Endothelial cell of hepatic sinusoid (primary cell): Measurements from ENCODE around the gene CAMTA1.

Experiments
- in situ Hi-C: cut with HindIII; loops from 2 replicates; pipeline ENCODE4 v1.10.0; 2017; ENCODE audit warnings: low sequenced_read_pairs

The CAMTA1 gene

GRCh38 chr1:6951536-6951935, 166.3 kb downstream of the CAMTA1 start:
- in situ Hi-C loops, result no loop called here

GRCh38 chr1:6953216-6953615, 168.0 kb downstream of the CAMTA1 start:
- in situ Hi-C loops, result no loop called here

GRCh38 chr1:6953907-6954364, 168.7 kb downstream of the CAMTA1 start:
- in situ Hi-C loops, result no loop called here

- in situ Hi-C loops, result no loop called here
Measured at GRCh38 chr1:6954591-6954990, 169.3 kb downstream of the CAMTA1 start.

GRCh38 chr1:6955357-6956094, 170.3 kb downstream of the CAMTA1 start:
- in situ Hi-C loops, result no loop called here

GRCh38 chr1:6956488-6957159, 171.4 kb downstream of the CAMTA1 start:
- in situ Hi-C loops, result no loop called here

GRCh38 chr1:6957341-6957740, 172.1 kb downstream of the CAMTA1 start:
- in situ Hi-C loops, result no loop called here

- in situ Hi-C loops, result no loop called here
Measured at GRCh38 chr1:6958407-6959030, 173.3 kb downstream of the CAMTA1 start.

- in situ Hi-C loops, result no loop called here
Measured at GRCh38 chr1:6959491-6959890, 174.2 kb downstream of the CAMTA1 start.

- in situ Hi-C loops, result no loop called here
Measured at GRCh38 chr1:6960291-6960811, 175.1 kb downstream of the CAMTA1 start.

- in situ Hi-C loops, result no loop called here
Measured at GRCh38 chr1:6960860-6961259, 175.6 kb downstream of the CAMTA1 start.

GRCh38 chr1:6961289-6961688, 176.0 kb downstream of the CAMTA1 start:
- in situ Hi-C loops, result no loop called here

GRCh38 chr1:6961905-6962477, 176.7 kb downstream of the CAMTA1 start:
- in situ Hi-C loops, result no loop called here

GRCh38 chr1:6962478-6962995, 177.3 kb downstream of the CAMTA1 start:
- in situ Hi-C loops, result no loop called here

GRCh38 chr1:6962996-6963911, 178.0 kb downstream of the CAMTA1 start:
- in situ Hi-C loops, result no loop called here

- in situ Hi-C loops, result no loop called here
Measured at GRCh38 chr1:6963912-6964307, 178.7 kb downstream of the CAMTA1 start.

GRCh38 chr1:6965083-6965934, 180.1 kb downstream of the CAMTA1 start:
- in situ Hi-C loops, result no loop called here

GRCh38 chr1:6965935-6966241, 180.6 kb downstream of the CAMTA1 start:
- in situ Hi-C loops, result no loop called here

GRCh38 chr1:6966326-6966725, 181.1 kb downstream of the CAMTA1 start:
- in situ Hi-C loops, result no loop called here
